ENCODE results near the gene THEMIS. TPM values are rescaled to one million over a fixed set of nuclear protein-coding genes. Genes with fewer than 3 reads are reported as not detected.

The THEMIS gene
- total RNA-seq, 1 donor from 2014 or later: not detected

DNA sequence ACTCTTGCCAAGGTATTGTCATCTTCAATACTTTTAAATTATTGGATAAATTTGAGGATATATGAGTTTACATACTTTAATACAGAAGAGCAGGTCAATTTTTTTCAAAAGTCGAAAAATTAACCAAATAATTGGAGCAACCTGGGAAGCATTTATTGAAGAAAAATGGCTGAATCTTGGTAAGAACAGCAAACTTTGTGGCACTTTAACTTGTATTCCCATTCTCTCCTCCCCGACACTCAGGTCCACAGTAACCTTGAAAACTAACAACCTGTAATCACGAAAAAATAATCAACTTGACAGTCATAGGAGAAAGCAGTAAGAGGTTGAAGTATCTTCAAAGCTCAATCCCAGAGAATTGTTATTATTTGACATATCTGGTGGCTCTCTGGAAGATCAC is 55.6 kb downstream of the THEMIS start:
- Histone ChIP-seq H3K36me3 (ENCODE audit: control insufficient read depth, insufficient read depth, low read length) (no peaks in the 10 kb centered on the region), H3K4me3 (ENCODE audit: low read depth, low read length) (no peak overlapping the region), H3K27me3 (ENCODE audit: control insufficient read depth, insufficient read depth, low read length) (peaks cover 2% of the 10 kb centered on the region)
- TF ChIP-seq, protein P1, sequence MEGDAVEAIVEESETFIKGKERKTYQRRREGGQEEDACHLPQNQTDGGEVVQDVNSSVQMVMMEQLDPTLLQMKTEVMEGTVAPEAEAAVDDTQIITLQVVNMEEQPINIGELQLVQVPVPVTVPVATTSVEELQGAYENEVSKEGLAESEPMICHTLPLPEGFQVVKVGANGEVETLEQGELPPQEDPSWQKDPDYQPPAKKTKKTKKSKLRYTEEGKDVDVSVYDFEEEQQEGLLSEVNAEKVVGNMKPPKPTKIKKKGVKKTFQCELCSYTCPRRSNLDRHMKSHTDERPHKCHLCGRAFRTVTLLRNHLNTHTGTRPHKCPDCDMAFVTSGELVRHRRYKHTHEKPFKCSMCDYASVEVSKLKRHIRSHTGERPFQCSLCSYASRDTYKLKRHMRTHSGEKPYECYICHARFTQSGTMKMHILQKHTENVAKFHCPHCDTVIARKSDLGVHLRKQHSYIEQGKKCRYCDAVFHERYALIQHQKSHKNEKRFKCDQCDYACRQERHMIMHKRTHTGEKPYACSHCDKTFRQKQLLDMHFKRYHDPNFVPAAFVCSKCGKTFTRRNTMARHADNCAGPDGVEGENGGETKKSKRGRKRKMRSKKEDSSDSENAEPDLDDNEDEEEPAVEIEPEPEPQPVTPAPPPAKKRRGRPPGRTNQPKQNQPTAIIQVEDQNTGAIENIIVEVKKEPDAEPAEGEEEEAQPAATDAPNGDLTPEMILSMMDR (IDR thresholded peaks at IDR 0.05; ENCODE audit: insufficient read depth, low read length, severe bottlenecking): no peak
- DNase-seq (ENCODE audit: low read depth) (no peak), FAIRE-seq (no peak)

DNA sequence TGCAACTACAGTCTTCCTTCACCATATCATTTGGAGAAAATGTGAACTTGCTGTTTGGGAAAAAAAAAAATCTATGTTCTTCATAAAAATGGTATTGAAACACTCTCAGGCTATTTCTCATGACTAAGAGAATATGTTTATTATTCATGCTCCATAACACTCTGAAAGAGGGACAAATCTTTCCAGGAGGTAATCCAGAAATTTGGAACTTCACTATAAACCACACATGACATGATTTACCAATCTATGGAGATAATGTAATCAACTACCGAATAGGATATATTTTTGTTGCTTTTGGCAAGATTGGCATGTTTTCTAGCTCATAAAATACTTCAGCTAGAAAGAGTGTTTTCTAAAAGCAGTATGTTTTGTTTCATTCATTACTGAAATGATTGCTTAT is 56.3 kb downstream of the THEMIS start:
- no peak for DNase-seq (ENCODE audit: low read depth)
- TF ChIP-seq, protein P1 (IDR thresholded peaks at IDR 0.05; ENCODE audit: insufficient read depth, low read length, severe bottlenecking): no peak
- peaks cover 2% of the 10 kb centered on the region for H3K27me3 ChIP-seq (ENCODE audit: control insufficient read depth, insufficient read depth, low read length)
- no peak for FAIRE-seq
- H3K4me3 ChIP-seq (ENCODE audit: low read depth, low read length): no peak overlapping the region
- no peaks in the 10 kb centered on the region for H3K36me3 ChIP-seq (ENCODE audit: control insufficient read depth, insufficient read depth, low read length)

DNA sequence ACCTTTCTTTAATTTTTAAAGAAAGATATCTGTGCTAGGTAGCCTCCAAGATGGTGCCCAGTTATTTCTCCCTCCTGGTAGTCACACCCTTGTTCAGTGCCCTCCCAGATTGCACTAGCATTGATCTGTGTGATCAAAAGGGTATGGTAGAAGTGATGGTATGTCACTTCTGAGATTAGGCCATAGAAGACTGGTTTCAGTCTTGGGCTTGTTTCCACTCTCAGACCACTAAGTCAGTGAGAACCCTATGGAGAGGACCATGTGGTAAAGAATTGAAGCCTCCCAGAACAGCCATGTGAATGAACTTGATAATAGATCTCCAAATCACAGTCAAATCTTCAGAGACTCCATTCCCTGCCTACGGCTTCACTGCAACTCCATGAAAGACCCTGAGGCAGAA is 57.3 kb downstream of the THEMIS start:
- DNase-seq (ENCODE audit: low read depth): no peak
- no peak for FAIRE-seq
- Histone ChIP-seq H3K4me3 (ENCODE audit: low read depth, low read length) (no peak overlapping the region), H3K36me3 (ENCODE audit: control insufficient read depth, insufficient read depth, low read length) (no peaks in the 10 kb centered on the region), H3K27me3 (ENCODE audit: control insufficient read depth, insufficient read depth, low read length) (peaks cover 2% of the 10 kb centered on the region)
- TF ChIP-seq, protein P1 (IDR thresholded peaks at IDR 0.05; ENCODE audit: insufficient read depth, low read length, severe bottlenecking): no peak

DNA sequence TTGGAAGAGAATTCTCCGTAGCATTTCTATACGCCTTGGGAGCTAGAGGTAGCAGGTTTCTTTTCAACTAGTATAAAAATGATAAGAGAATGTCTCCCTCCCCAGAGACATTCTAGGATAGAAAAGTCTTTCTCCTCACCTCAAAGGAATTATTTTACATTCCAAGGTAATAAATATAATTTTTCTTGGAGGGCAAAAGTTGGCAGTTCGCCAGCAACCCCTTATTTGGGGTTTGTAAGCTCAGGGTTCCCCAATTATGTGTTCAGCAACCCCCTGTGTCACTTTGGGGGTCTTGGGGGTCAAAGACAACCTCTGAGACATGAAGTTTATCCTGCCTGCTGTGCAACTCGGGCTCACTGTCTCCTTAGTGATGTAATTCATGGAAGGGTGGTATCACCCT is 58.3 kb downstream of the THEMIS start:
- TF ChIP-seq, protein P1 (IDR thresholded peaks at IDR 0.05; ENCODE audit: insufficient read depth, low read length, severe bottlenecking): no peak
- Histone ChIP-seq H3K4me3 (ENCODE audit: low read depth, low read length) (no peak overlapping the region), H3K36me3 (ENCODE audit: control insufficient read depth, insufficient read depth, low read length) (no peaks in the 10 kb centered on the region), H3K27me3 (ENCODE audit: control insufficient read depth, insufficient read depth, low read length) (peaks cover 2% of the 10 kb centered on the region)
- FAIRE-seq (no peak), DNase-seq (ENCODE audit: low read depth) (no peak)

DNA sequence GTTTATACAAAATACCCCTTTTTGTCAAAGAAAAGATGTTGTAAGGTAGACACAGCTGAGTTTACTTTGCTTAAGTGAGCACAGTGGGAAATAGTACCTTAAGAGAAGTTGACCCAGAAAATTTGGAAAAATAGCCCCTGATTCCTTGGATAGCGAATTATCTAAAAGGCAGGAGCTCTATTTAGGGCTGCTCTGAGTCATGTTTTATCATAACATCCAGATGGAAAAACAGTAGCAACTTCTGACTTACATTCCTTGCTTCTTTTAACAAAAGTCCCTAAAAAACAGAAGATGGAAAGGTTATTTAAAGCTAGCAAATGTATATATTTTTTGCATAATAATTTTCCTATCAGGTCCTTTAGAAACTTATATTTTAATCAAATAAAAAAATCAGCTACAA is 59.0 kb downstream of the THEMIS start:
- Histone ChIP-seq H3K4me3 (ENCODE audit: low read depth, low read length) (no peak overlapping the region), H3K27me3 (ENCODE audit: control insufficient read depth, insufficient read depth, low read length) (peaks cover 2% of the 10 kb centered on the region), H3K36me3 (ENCODE audit: control insufficient read depth, insufficient read depth, low read length) (no peaks in the 10 kb centered on the region)
- FAIRE-seq: no peak
- TF ChIP-seq, protein P1 (IDR thresholded peaks at IDR 0.05; ENCODE audit: insufficient read depth, low read length, severe bottlenecking): no peak
- no peak for DNase-seq (ENCODE audit: low read depth)

DNA sequence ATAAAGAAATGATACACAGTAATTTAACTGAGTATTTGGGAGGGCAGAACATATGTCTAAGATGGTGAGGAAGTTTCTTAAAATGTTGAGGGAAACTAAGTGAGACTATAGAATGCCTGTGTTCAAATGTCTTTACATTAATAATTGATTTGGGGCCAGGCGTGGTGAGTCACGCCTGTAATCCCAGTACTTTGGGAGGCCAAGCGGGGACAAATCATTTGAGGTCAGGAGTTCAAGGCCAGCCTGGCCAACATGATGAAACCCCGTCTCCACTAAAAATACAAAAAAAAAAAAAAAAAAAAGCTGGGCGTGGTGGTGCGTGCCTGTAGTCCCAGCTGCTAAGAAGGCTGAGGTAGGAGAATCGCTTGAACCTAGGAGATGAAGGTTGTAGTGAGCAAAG is 66.7 kb downstream of the THEMIS start:
- no peaks in the 10 kb centered on the region for H3K36me3 ChIP-seq (ENCODE audit: control insufficient read depth, insufficient read depth, low read length)
- no peak for FAIRE-seq
- no peak overlapping the region for H3K4me3 ChIP-seq (ENCODE audit: low read depth, low read length)
- TF ChIP-seq, protein P1 (IDR thresholded peaks at IDR 0.05; ENCODE audit: insufficient read depth, low read length, severe bottlenecking): no peak
- no peaks in the 10 kb centered on the region for H3K27me3 ChIP-seq (ENCODE audit: control insufficient read depth, insufficient read depth, low read length)
- no peak for DNase-seq (ENCODE audit: low read depth)

Data from bronchial epithelial cell (primary cell).